DOHH2 (cell line): ENCODE data around the gene FUT2.

ENCODE experiments used
- CTCF ChIP-seq: fragments of 200-600 bp; sonication (generic); IDR thresholded peaks from one replicate; pipeline ENCODE4 v1.5.1; 2014; ENCODE audit warnings: antibody characterized with exemption, mild to moderate bottlenecking, low read depth, low read length; ENCODE audit not compliant: poor library complexity, severe bottlenecking
- EZH2phosphoT487 ChIP-seq: fragments of 200-600 bp; sonication (generic); IDR thresholded peaks from 2 replicates; pipeline ENCODE4 v1.6.1; 2017; ENCODE audit warnings: borderline replicate concordance, mild to moderate bottlenecking, antibody characterized with exemption, low read length, moderate library complexity, mixed read lengths

- peak; percentile 94 for TF ChIP-seq CTCF
- TF ChIP-seq EZH2phosphoT487, result no peak
Observed at GRCh38 chr19:48674921-48675824, 20.6 kb upstream of the FUT2 start.
